HepG2 (cell line): ENCODE results near the gene HELZ. TPM values are rescaled to one million over a fixed set of nuclear protein-coding genes. Genes with fewer than 3 reads are reported as not detected.

Experiments
- ATAC-seq: fragments of 200-7000 bp; cut with Tn5 transposase; 3 replicates; pipeline ENCODE4 v1.9.1; 2020; ENCODE audit warnings: mild to moderate bottlenecking, moderate library complexity
- BruUV-seq: library from RNA; stranded (reverse); fragments of 400-500 nt; replicated peaks from 2 replicates; lab custom pipeline; 2021; lab: Mats Ljungman, UMichigan
- CTCF ChIA-PET: fragments of 300-600 bp; formaldehyde crosslinking; extraction: SDS; loops from one replicate; lab custom pipeline; 2021; ENCODE audit warnings: low total read pairs, inconsistent platforms, low intra/inter-chr PET ratio; lab: Yijun Ruan, JAX
- POLR2A ChIA-PET: fragments of 350-600 bp; sonication (Branson Sonifier 250); formaldehyde crosslinking; loops from one replicate; lab custom pipeline; 2020; ENCODE audit warnings: antibody characterized with exemption, inconsistent platforms; lab: Yijun Ruan, JAX
- DNase-seq: peaks from one replicate; pipeline ENCODE4 v3.0.0-alpha.2; 2015; ENCODE audit warnings: low spot score
- FAIRE-seq: peaks from 3 replicates; lab custom pipeline; 2011; peaks lifted over from hg19 to GRCh38; lab: Jason Lieb, UNC
- H2AFZ ChIP-seq: one replicate; pipeline ENCODE4 v1.6.1; 2011; ENCODE audit warnings: low read length, inconsistent platforms
- H3K27ac ChIP-seq: fragments of 300-600 bp; 3 replicates; pipeline ENCODE4 v1.8.0; 2011; ENCODE audit warnings: mixed run types, mild to moderate bottlenecking, mixed read lengths, low read length, inconsistent platforms; ENCODE audit not compliant: insufficient read depth; ENCODE audit errors: extremely low read length
- H3K27me3 ChIP-seq, 2 experiments: fragments of 200-600 bp in 1 of 2; 2 replicates in 1 of 2; 3 replicates in 1 of 2; pipeline versions ENCODE4 v1.6.0 to v1.8.0; 2011; ENCODE audit warnings: low read length in 2 of 2, mild to moderate bottlenecking in 2 of 2, moderate library complexity in 2 of 2, inconsistent platforms in 1 of 2; ENCODE audit not compliant: insufficient read depth in 2 of 2, control insufficient read depth in 1 of 2
- H3K36me3 ChIP-seq, 2 experiments: fragments of 200-600 bp in 1 of 2; replicated peaks in 1 of 2; 2 replicates in 1 of 2; 3 replicates in 1 of 2; pipeline versions ENCODE4 v1.5.1 to v1.8.0; 2011; ENCODE audit warnings: low read length in 2 of 2, inconsistent platforms in 1 of 2; ENCODE audit not compliant: insufficient read depth in 2 of 2, control insufficient read depth in 1 of 2
- H3K4me1 ChIP-seq: 2 replicates; pipeline ENCODE4 v1.5.1; 2012; ENCODE audit warnings: low read length, inconsistent platforms; ENCODE audit not compliant: insufficient read depth
- H3K4me2 ChIP-seq: 2 replicates; pipeline ENCODE4 v1.6.0; 2011; ENCODE audit warnings: low read depth, low read length, inconsistent platforms
- H3K4me3 ChIP-seq, 3 experiments: fragments of 200-600 bp in 1 of 3; sonication (generic), shearing (Covaris generic) in 1 of 3; replicated peaks in 1 of 3; 2 replicates each; pipeline ENCODE4 v1.5.1; 2011 to 2016; ENCODE audit warnings: low read length in 3 of 3, inconsistent platforms in 2 of 3, low read depth in 2 of 3, mild to moderate bottlenecking in 2 of 3, control low read depth in 1 of 3, mixed read lengths in 1 of 3; ENCODE audit not compliant: insufficient read depth in 1 of 3
- H3K79me2 ChIP-seq: one replicate; pipeline ENCODE4 v1.6.1; 2011; ENCODE audit warnings: low read length, inconsistent platforms; ENCODE audit not compliant: insufficient read depth
- H3K9ac ChIP-seq: 2 replicates; pipeline ENCODE4 v1.6.0; 2011; ENCODE audit warnings: mild to moderate bottlenecking, low read depth, low read length, inconsistent platforms; ENCODE audit not compliant: insufficient read depth
- H3K9me3 ChIP-seq: 2 replicates; pipeline ENCODE4 v1.5.1; 2012; ENCODE audit warnings: mild to moderate bottlenecking, low read length
- H4K20me1 ChIP-seq: 2 replicates; pipeline ENCODE4 v1.6.0; 2011; ENCODE audit warnings: inconsistent platforms, mild to moderate bottlenecking, low read length, moderate library complexity; ENCODE audit not compliant: insufficient read depth
- GTF2F1 ChIP-seq: fragments of 150-350 bp; IDR thresholded peaks from 2 replicates; pipeline ENCODE4 v1.6.1; 2014; ENCODE audit warnings: low read length
- HOXA7 ChIP-seq: sonication (generic); formaldehyde crosslinking; IDR thresholded peaks from 2 replicates; pipeline ENCODE4 v1.8.1; 2022; ENCODE audit warnings: mild to moderate bottlenecking, missing genetic modification reagents, moderate library complexity
- MBNL3 ChIP-seq: fragments of 250-450 bp; sonication (Bioruptor Pico); conservative IDR thresholded peaks from 2 replicates; pipeline ENCODE4 v1.8.0; 2022; ENCODE audit warnings: mild to moderate bottlenecking, inconsistent platforms
- MTF2 ChIP-seq: sonication (generic); formaldehyde crosslinking; IDR thresholded peaks from 2 replicates; pipeline ENCODE4 v1.5.0; 2020; ENCODE audit warnings: missing genetic modification reagents, borderline replicate concordance
- MXD4 ChIP-seq: IDR thresholded peaks from 2 replicates; pipeline ENCODE4 v1.6.1; 2016; ENCODE audit warnings: mild to moderate bottlenecking, missing biosample characterization, missing genetic modification reagents
- RARG ChIP-seq: sonication (generic); formaldehyde crosslinking; IDR thresholded peaks from 2 replicates; pipeline ENCODE4 v1.4.0; 2020; ENCODE audit warnings: low read depth, mild to moderate bottlenecking, missing genetic modification reagents
- TFE3 ChIP-seq: IDR thresholded peaks from 2 replicates; pipeline ENCODE4 v1.6.1; 2016
- ZC3H4 ChIP-seq: sonication (generic); formaldehyde crosslinking; IDR thresholded peaks from 2 replicates; pipeline ENCODE4 v1.4.0; 2020; ENCODE audit warnings: missing genetic modification reagents, borderline replicate concordance
- ZFP36L1 ChIP-seq: sonication (generic); formaldehyde crosslinking; IDR thresholded peaks from 2 replicates; pipeline ENCODE4 v1.8.0; 2022; ENCODE audit warnings: mild to moderate bottlenecking, missing genetic modification reagents, moderate library complexity
- ZNF30 ChIP-seq: sonication (generic); formaldehyde crosslinking; IDR thresholded peaks from 2 replicates; pipeline ENCODE4 v1.5.0; 2020; ENCODE audit warnings: mild to moderate bottlenecking, missing genetic modification reagents
- ZNF543 ChIP-seq: sonication (generic); formaldehyde crosslinking; IDR thresholded peaks from 2 replicates; pipeline ENCODE4 v1.4.0; 2020; ENCODE audit warnings: mild to moderate bottlenecking, missing genetic modification reagents
- ZNF687 ChIP-seq: sonication (generic); formaldehyde crosslinking; IDR thresholded peaks from 2 replicates; pipeline ENCODE4 v1.5.1; 2020; ENCODE audit warnings: mild to moderate bottlenecking, missing genetic modification reagents, moderate library complexity
- ZNF773 ChIP-seq: sonication (generic); formaldehyde crosslinking; IDR thresholded peaks from 2 replicates; pipeline ENCODE4 v1.4.0; 2020; ENCODE audit warnings: missing genetic modification reagents, borderline replicate concordance
- WGBS: methylation state at CpG from one replicate; pipeline ENCODE4 v1.1.6; 2017; ENCODE audit warnings: low lambda C conversion rate; 5-methylcytosine and 5-hydroxymethylcytosine counted together
- in situ Hi-C: cut with HindIII; loops from 2 replicates; pipeline ENCODE4 v1.10.0; 2017; ENCODE audit warnings: low pct_unique_long_range_greater_than_20kb; ENCODE audit not compliant: extremely low pct_ligation_motif_present
- intact Hi-C: fragments of 100-400 bp; cut with micrococcal nuclease; formaldehyde crosslinking; loops from one replicate; pipeline ENCODE4 v1.10.0; 2022; ENCODE audit not compliant: unreplicated experiment
- polyA plus RNA-seq, 8 experiments: library from polyadenylated mRNA; depleted of rRNA in 3 of 8; stranded (reverse) in 7 of 8; unstranded in 1 of 8; fragments of >200 nt; fragmentation: Illumina TruSeq in 4 of 8; extraction: Trizol in 4 of 8; gene quantifications; 2 replicates each; pipeline versions ENCODE4 v1.2.1 to v1.2.3, GENCODE V29; 2011 to 2016; ENCODE audit warnings: low read depth in 4 of 8, missing spikeins in 1 of 8, mixed read lengths in 1 of 8; ENCODE audit not compliant: insufficient read depth in 1 of 8
- total RNA-seq, 5 experiments: library from RNA; depleted of rRNA; stranded (reverse); fragments of >200 nt; fragmentation: Illumina TruSeq; extraction: Trizol; gene quantifications; 2 replicates each; pipeline ENCODE4 v1.2.3, GENCODE V29; 2016; ENCODE audit warnings: low read depth in 1 of 5
- TF ChIP-seq, protein P1 (sequence below): sonication (generic); formaldehyde crosslinking; IDR thresholded peaks from 2 replicates; pipeline ENCODE4 v1.8.1; 2023; ENCODE audit warnings: mild to moderate bottlenecking, moderate library complexity, missing genetic modification reagents
- TF ChIP-seq, protein P2 (sequence below): IDR thresholded peaks from 2 replicates; pipeline ENCODE4 v1.6.1; 2016; ENCODE audit warnings: low read depth, control low read depth

HELZ gene
- total and polyA plus RNA-seq, 2 of the 13 experiments (the other 11 are each of a cell fraction or from before 2014, with no cell fraction given), result 35.3 to 52.4 TPM

GRCh38 chr17:67293251-67294203 lies 48.5 kb upstream of the HELZ start:
- Histone ChIP-seq H3K27me3 (no peaks in the 10 kb centered on the region; a peak in 1 of 5 replicates), H3K4me2 (peak overlapping the region; percentile 73), H3K4me3 (peak overlapping the region; percentile 35 to 59 (median 44); a peak in 4 of 6 replicates), H2AFZ (peak overlapping the region; percentile 75), H3K27ac (no peak overlapping the region), H4K20me1 (no peaks in the 10 kb centered on the region), H3K36me3 (no peaks in the 10 kb centered on the region), H3K9me3 (no peaks in the 10 kb centered on the region), H3K79me2 (no peaks in the 10 kb centered on the region), H3K4me1 (peaks cover 17% of the 10 kb centered on the region), H3K9ac (peak overlapping the region; percentile 6; the same call in 1 of the 2 replicates)
- in situ Hi-C loops (no loop called here), intact Hi-C loops (loop anchor here (1.0 to 2.0 kb wide), 2 partner anchors 47 to 72 kb away; no protein-coding TSS in a partner anchor)
- DNase-seq (peak; percentile 72), ATAC-seq (peak; percentile 96), FAIRE-seq (peak; percentile 96)
- 28% methylated on average over 31 of the region's 32 CpGs for WGBS
- ChIA-PET CTCF (interaction anchor here (1.9 to 2.4 kb wide), 2 partner anchors 17 to 72 kb away, joined by 5 to 8 read pairs; no protein-coding TSS in a partner anchor), POLR2A (no interaction called here)
- no TSS peak for BruUV-seq
- TF ChIP-seq, protein P1, sequence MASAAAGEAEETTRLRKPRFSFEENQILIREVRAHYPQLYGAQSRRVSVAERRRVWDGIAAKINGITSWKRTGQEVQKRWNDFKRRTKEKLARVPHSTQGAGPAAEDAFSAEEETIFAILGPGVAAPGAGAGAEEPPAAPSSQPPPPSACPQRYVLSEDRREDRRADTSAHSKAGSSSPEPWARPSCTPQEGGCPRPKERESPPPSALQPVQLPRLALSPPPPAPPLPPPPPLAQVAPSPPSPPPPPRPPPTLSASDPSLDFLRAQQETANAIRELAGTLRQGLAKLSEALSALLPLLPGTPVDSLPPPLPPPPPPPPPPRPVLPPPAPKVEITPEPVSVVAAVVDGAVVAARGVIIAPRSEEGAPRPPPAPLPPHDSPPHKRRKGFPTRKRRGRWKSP (CRISPR knock-in tag), result no peak
- TF ChIP-seq ZFP36L1 (CRISPR knock-in tag) (no peak), MXD4 (CRISPR knock-in tag) (no peak), ZC3H4 (CRISPR knock-in tag) (no peak), MBNL3 (CRISPR knock-in tag) (no peak), ZNF687 (CRISPR knock-in tag) (peak; percentile 70), ZNF773 (CRISPR knock-in tag) (no peak), ZNF30 (CRISPR knock-in tag) (no peak), RARG (CRISPR knock-in tag) (no peak), MTF2 (CRISPR knock-in tag) (no peak), TFE3 (no peak), HOXA7 (CRISPR knock-in tag) (no peak), GTF2F1 (no peak), ZNF543 (no peak)
- TF ChIP-seq, protein P2, sequence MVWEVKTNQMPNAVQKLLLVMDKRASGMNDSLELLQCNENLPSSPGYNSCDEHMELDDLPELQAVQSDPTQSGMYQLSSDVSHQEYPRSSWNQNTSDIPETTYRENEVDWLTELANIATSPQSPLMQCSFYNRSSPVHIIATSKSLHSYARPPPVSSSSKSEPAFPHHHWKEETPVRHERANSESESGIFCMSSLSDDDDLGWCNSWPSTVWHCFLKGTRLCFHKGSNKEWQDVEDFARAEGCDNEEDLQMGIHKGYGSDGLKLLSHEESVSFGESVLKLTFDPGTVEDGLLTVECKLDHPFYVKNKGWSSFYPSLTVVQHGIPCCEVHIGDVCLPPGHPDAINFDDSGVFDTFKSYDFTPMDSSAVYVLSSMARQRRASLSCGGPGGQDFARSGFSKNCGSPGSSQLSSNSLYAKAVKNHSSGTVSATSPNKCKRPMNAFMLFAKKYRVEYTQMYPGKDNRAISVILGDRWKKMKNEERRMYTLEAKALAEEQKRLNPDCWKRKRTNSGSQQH, result no peak
